SK-N-MC (cell line): ENCODE measurements around the gene ARMC8.

Experiments
- DNase-seq: peaks from one replicate; pipeline ENCODE4 v3.0.0-alpha.2; 2011; ENCODE audit warnings: low read depth, low spot score
- H3K27ac ChIP-seq: fragments of 200-600 bp; sonication (generic); 2 replicates; pipeline ENCODE4 v1.5.1; 2016; ENCODE audit warnings: mixed run types
- H3K36me3 ChIP-seq: fragments of 200-600 bp; sonication (generic); 2 replicates; pipeline ENCODE4 v1.6.1; 2017; ENCODE audit warnings: antibody characterized with exemption, low read length, mixed read lengths; ENCODE audit not compliant: insufficient read depth
- H3K4me3 ChIP-seq: fragments of 200-600 bp; sonication (generic); 2 replicates; pipeline ENCODE4 v1.5.1; 2016
- H3K9ac ChIP-seq: fragments of 200-600 bp; sonication (generic); 2 replicates; pipeline ENCODE4 v1.8.0; 2017; ENCODE audit warnings: mixed run types, mixed read lengths; ENCODE audit not compliant: insufficient read length
- H3K9me3 ChIP-seq: fragments of 200-600 bp; sonication (generic); 2 replicates; pipeline ENCODE4 v1.6.1; 2017; ENCODE audit warnings: low read depth, mild to moderate bottlenecking, antibody characterized with exemption, low read length, moderate library complexity, mixed read lengths
- EZH2 ChIP-seq: fragments of 200-600 bp; sonication (generic); IDR thresholded peaks from one replicate; pipeline ENCODE4 v1.6.1; 2017; ENCODE audit warnings: antibody characterized with exemption
- FOXP2 ChIP-seq: optimal IDR thresholded peaks from 2 replicates; pipeline ENCODE3; 2011; ENCODE audit warnings: mild to moderate bottlenecking, moderate library complexity; ENCODE audit not compliant: insufficient read depth; ENCODE audit errors: extremely low read length, control extremely low read depth
- POLR2AphosphoS5 ChIP-seq: IDR thresholded peaks from 2 replicates; pipeline ENCODE4 v1.6.1; 2012; ENCODE audit warnings: mild to moderate bottlenecking, low read depth, low read length, borderline replicate concordance

The ARMC8 gene

DNA sequence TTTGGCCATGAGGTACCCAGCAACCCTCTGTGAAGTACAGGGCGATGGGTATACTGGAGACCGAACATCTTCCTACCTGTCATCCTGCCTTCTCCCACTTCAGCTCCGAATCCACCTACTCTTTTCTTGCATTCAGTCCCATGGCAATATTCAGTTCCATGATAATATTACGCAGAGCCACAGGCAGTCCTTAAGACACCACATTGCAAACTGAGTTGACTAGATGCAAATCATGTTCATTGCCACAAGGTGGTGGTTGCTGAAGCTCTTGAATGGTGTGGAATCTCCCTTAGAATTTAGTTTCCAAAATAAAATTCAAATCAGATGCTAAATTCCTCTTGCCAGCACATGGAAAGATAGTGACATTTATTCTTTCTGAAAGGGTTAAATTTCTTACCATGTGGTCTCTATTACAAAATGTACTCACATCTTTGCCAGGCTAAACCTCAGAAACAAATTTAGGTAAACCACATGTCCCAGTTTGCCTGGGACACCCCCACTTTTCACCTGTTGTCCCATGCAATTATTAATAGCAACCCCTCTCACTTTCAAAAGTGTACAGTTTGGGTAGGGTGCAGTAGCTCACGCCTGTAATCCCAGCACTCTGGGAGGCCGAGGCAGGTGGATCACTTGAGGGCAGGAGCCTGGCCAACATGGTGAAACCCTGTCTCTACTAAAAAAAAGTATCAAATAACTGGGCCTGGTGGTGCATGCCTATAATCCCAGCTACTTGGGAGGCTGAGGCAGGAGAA lies 144.2 kb downstream of the ARMC8 start:
- H3K4me3 ChIP-seq = no peak overlapping the region
- no peaks in the 10 kb centered on the region for H3K9me3 ChIP-seq
- DNase-seq = no peak
- no peaks in the 10 kb centered on the region for H3K36me3 ChIP-seq
- H3K9ac ChIP-seq = no peak overlapping the region
- TF ChIP-seq FOXP2 = no peak
- no peak for TF ChIP-seq POLR2AphosphoS5
- TF ChIP-seq EZH2 = no peak
- no peak overlapping the region for H3K27ac ChIP-seq

DNA sequence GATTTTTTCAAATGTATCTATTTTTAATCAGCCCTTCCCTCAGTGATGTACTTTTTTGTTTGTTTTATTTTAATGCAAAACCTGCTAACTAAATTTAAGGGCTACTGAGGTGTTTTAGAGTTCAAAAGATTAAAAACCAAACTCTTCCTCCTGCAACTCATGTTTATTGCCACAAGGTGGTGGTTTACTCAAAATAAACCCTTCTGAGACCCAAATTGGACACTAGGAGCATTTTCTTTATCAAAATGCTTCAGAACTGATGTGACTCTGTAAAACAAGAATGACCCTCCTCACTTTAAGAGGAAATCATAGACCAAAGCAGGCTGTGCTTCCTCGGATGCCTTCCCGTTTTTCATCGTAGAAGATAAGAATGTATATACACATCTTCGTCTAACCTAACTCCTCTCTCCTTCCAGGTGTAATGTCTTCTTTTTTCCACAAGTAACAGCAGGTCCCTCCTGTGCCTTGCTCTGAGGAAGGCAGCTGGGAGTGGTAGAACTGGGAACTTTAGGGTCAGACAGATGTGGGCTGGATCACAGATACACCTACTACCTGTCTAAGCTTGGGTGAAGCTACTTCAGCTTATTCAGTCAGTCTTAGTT lies 145.5 kb downstream of the ARMC8 start:
- no peak overlapping the region for H3K27ac ChIP-seq
- no peak for TF ChIP-seq FOXP2
- no peak for TF ChIP-seq EZH2
- no peaks in the 10 kb centered on the region for H3K9me3 ChIP-seq
- no peak overlapping the region for H3K9ac ChIP-seq
- no peak overlapping the region for H3K4me3 ChIP-seq
- H3K36me3 ChIP-seq = no peaks in the 10 kb centered on the region
- no peak for DNase-seq

DNA sequence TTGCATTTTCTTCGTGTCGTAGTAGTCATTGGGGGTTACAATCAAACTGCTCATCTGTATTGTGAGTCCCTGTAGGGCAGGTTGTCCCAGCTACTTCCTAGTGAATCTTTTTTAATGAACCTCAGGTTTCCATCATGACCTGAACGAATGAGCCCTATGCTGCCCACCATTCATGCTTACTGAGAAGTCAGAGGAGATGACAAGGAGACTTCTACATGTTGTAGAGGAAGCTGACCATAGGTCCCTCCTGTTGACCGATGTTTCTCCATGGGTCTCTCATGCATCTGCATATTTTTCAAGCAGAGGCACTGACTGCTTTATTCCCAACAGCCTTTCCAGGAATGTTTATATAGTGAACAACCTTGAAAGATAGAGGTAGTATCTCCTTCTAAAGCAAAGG lies 147.5 kb downstream of the ARMC8 start:
- Histone ChIP-seq H3K36me3 (no peaks in the 10 kb centered on the region), H3K4me3 (no peak overlapping the region), H3K27ac (no peak overlapping the region), H3K9ac (no peak overlapping the region), H3K9me3 (no peaks in the 10 kb centered on the region)
- no peak for TF ChIP-seq EZH2
- TF ChIP-seq POLR2AphosphoS5 = no peak
- no peak for TF ChIP-seq FOXP2
- DNase-seq = no peak

DNA sequence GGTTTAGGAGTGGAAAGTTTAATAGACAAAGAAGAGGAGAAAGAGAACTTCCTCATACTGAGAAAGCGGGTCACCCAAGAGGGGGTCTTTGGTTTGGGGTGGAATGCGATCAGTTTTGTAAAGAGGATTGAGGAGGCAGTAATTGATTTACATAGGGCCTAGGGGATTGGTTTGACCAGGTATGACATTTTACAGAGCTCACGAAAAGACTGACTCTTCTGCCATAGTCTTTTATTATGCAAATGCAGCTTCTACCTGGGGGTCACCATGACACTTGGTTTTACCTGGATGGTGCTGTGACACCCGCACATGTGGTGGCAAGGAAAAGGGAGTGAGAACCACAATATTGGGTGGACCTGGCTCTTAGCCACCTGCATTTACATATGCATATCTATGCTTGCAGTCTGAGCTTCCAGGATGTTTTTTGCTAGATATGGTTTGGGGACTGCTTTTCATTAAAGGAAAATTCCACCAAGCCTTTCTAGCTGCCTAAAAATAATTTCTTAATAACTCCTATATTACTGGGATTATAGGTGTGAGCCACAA lies 149.4 kb downstream of the ARMC8 start:
- H3K9ac ChIP-seq = no peak overlapping the region
- no peaks in the 10 kb centered on the region for H3K9me3 ChIP-seq
- no peak for DNase-seq
- no peaks in the 10 kb centered on the region for H3K36me3 ChIP-seq
- H3K27ac ChIP-seq = no peak overlapping the region
- TF ChIP-seq POLR2AphosphoS5 (no peak), FOXP2 (no peak), EZH2 (no peak)
- H3K4me3 ChIP-seq = no peak overlapping the region

DNA sequence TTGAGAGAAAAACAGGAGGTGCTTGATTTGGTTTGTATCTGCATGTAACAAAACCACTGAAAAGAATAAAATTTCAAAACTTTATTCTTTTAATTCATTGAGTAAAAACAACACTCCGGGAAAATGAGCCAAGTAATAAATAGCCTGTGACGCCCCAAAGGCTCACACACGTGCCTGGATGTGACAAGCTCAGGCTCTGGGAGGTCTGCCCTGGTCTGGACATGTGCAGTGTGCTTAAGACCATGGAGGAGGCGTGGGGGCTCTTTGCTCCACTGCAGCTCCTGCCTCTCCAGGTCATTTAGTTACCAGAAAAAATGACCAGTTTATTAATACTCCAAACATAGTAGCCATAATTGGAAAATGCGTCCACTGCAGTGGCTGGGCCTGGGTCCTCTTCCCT lies 151.1 kb downstream of the ARMC8 start:
- no peak for DNase-seq
- Histone ChIP-seq H3K36me3 (no peaks in the 10 kb centered on the region), H3K27ac (no peak overlapping the region), H3K9ac (no peak overlapping the region), H3K4me3 (no peak overlapping the region), H3K9me3 (no peaks in the 10 kb centered on the region)
- TF ChIP-seq FOXP2 = no peak
- no peak for TF ChIP-seq EZH2
- no peak for TF ChIP-seq POLR2AphosphoS5

DNA sequence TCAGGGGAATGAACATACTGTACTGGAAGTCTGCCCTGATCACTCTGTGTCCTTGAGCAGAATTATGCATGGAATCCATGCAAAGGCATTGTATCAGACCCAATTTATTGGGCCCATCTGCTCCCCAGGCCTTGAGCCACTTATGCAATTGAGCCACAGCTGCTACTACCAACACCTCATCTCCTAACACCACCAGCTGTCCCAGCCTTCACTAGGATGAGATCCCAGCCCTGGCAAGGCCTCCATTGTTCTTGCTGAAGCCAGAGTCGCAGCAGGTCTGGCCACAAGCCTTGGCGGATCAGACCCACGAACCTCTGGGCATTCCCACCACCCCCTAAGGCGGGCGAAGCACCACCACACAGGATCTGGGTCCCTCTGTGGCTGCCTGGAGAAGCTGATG lies 151.7 kb downstream of the ARMC8 start:
- Histone ChIP-seq H3K4me3 (no peak overlapping the region), H3K9me3 (no peaks in the 10 kb centered on the region), H3K27ac (no peak overlapping the region), H3K9ac (no peak overlapping the region), H3K36me3 (no peaks in the 10 kb centered on the region)
- TF ChIP-seq EZH2 = no peak
- TF ChIP-seq POLR2AphosphoS5 = no peak
- TF ChIP-seq FOXP2 = no peak
- no peak for DNase-seq

DNA sequence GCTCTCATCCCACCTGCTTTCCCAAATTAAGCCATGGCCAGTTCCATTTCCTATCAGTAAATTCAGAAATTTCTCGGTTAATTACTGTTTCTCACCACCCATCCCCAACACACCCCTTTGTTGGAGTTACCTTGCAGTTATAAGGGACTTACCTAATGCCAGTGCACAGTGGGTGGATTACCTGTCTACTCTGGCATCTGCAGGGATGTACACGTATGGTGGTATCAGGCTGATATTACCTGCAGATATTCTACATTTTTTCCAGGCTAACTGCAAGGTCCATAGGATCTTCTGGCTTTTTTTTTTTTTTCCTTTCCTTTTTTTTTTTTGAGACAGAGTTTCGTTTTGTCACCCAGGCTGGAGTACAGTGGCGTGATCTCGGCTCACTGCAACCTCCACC lies 153.4 kb downstream of the ARMC8 start:
- TF ChIP-seq POLR2AphosphoS5 (no peak), FOXP2 (no peak), EZH2 (no peak)
- Histone ChIP-seq H3K4me3 (no peak overlapping the region), H3K36me3 (no peaks in the 10 kb centered on the region), H3K9me3 (no peaks in the 10 kb centered on the region), H3K27ac (no peak overlapping the region), H3K9ac (no peak overlapping the region)
- DNase-seq = no peak

DNA sequence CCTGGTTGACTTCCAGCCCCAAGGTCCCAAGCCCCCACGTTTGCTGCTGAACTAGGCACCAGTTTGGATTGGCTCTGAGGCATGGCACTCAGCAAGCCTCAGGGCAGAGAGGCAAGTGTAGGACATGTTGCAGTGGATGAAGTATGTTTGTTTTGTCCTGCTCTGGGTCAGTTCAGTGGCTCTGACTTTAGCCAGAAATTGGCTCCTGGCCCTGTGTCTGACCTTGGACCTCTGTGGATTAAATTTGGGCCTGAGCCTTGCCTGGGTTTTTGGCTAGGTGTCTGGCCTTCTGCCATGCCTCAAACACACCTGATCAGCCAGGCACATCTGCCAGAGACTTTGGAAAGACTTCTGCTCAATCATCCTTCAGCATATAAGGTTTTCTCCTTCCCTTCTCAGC lies 157.7 kb downstream of the ARMC8 start:
- no peak overlapping the region for H3K4me3 ChIP-seq
- H3K27ac ChIP-seq = no peak overlapping the region
- H3K9ac ChIP-seq = no peak overlapping the region
- no peak for DNase-seq
- no peaks in the 10 kb centered on the region for H3K36me3 ChIP-seq
- H3K9me3 ChIP-seq = no peaks in the 10 kb centered on the region
- no peak for TF ChIP-seq FOXP2
- no peak for TF ChIP-seq EZH2
- no peak for TF ChIP-seq POLR2AphosphoS5
